Measurements from ENCODE around the gene KCNB1. TPM values are rescaled to one million over a fixed set of nuclear protein-coding genes. Genes with fewer than 3 reads are reported as not detected.

Gene KCNB1
- total RNA-seq, 1 donor from 2014 or later, result 2.4 TPM

DNA sequence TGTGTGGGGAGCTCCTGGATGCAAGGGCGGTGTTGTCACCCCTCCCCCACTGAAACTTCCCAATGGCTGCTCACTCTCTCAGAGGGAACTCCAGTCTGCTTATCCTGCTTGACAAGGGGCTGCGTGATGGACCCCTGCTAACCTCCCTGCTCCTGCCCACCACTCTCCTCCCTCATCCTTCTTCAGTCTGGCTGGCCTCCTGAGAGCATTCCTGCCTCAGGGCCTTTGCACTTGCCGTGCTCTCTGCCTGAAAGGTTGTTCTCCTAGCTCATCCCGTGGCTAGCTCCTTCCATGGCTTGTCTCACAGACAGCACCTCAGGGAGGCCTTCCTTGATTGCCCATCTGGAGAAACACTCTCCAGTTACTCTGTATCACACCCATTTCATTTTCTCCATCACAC, 130.7 kb downstream of the KCNB1 start:
- DNase-seq, result no peak

DNA sequence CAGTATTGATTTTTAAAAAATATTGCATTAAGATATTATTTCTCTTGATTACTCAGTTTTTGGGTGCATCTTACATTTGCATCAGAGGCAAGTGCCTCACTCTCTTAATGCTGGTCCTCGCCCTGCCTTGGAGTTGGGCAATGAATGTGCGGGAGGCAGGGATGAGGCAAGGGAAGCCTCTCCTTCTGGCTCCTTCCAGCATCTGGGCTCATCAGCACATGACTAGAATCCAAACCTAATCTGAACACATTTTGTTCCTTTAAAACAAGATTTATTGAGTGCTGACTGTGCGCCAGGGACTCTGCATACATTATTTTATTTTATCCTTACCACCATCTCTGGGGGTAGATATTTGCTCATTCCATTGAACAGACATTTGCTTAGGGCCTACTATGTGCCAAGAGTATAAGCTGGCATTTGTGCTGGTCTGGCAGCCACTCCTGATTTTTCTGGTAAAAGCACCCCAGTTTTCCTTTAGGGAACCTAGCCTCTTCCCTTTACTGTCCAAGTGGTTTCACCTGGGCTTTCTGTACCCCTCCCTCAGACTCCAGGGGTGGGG, 132.7 kb downstream of the KCNB1 start:
- DNase-seq, result peak; percentile 48

DNA sequence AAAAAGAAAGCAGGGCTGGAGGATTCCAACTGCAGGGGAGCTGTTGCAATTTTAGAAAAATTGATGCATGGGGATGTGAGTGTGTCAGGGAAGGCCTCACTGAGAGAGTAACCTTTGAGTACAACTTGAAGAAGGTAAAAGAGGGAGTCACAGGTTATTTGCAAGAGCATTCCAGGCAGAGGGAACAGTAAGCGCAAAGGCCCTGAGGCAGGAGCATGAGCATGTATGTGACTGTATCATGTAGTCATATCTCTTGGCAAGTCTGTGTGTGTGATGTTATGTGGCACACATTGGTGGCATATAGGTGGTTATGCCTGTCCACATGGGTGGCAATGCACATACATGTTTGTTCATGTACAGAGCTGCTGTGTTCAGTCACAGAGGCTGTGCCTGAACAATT, 133.4 kb downstream of the KCNB1 start:
- DNase-seq, result no peak

DNA sequence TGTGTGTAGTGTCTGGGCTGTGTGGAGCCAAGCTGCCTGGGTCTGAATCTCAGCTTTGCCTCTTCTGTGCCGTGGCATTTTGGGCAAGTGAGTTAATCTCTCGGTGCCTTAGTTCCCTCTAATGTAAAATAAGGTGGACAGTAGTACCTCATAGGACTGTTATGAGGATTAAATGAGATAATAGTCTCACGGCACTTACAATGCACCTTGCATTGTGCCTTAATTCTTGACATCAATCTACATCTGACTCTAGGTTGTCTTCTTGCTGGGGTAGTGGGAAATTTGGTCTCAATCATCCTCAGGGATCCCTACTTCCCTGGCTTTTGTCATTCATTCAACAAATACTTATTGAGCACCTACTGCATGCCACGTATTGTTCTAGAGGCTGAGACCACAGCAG, 133.9 kb downstream of the KCNB1 start:
- no peak for DNase-seq

DNA sequence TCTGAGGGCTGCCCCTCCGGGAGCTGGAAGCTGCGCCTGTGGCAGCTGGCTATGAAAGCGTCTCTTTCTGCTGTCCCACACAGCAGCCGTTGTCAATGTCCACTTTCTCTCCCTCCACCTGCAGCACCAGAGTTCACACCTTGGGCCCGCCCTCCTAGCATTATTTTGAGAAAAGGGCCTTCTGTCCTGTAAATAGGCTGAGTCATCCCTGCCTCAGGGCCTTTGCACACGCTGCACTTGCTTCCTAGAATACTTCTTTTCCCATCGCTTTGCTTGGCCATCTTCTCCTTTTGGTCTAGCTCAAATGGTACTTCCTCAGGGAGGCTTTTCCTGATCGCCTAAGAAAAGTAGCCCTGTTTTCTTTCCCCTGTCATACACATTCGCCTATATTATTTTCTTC, 135.3 kb downstream of the KCNB1 start:
- no peak for DNase-seq

DNA sequence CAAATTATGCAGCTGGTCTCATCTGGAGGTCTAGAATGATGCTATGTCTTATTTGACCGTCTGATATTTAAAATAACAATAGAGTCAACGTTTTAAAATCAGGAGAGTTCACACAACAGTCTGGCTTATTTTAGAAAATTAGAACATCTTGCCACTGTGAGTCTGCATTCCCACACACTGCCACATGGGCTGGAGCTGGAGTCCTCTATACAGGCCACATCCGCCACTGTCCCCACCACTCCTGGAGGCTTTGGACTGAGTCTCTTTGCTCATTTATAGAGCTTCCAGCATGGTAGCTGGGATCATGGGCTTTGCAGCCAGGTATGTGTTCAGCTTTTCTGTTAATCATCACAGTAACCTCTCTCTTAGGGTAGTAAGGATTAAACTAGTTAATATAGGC, 135.8 kb downstream of the KCNB1 start:
- DNase-seq, result no peak

DNA sequence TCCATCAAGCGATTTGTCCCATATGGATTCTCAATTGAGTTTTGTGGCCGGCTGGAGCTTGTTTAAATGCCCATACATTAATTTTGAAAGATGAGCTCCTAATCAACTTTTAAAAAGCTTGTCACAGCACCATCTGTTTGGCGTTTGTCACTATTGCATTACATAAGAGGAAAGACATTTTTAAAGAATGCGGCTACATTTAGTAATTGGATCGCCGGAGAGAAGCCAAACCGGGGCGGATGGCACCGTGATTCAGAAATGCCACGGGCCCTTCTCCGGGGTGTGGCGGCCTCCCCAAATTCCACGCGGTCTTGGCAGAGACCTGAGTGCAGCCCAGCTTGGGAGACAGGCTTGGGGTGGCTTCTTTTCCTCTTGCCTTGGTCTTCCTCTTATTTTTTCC, 136.9 kb downstream of the KCNB1 start:
- DNase-seq, result peak; percentile 91

DNA sequence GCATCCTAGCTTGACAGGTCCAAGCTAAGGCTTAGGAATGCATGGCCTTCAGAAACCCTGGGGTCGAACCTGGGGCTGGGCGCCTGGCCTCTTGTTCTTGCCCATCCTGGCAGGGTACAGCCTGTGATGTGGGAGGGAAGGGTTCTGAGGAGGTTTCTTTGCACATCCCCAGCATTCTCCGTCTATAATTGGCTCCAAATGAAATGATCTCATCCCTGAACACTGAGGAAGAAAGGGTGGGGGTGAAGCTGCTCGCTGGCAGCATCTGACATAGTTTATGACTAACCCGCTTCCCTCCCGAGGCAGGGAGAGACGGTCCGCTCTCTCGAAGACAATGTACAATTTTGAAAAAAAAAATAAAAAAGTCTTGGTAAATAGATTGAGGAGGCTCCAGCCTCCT, 137.5 kb downstream of the KCNB1 start:
- peak; percentile 95 for DNase-seq

DNA sequence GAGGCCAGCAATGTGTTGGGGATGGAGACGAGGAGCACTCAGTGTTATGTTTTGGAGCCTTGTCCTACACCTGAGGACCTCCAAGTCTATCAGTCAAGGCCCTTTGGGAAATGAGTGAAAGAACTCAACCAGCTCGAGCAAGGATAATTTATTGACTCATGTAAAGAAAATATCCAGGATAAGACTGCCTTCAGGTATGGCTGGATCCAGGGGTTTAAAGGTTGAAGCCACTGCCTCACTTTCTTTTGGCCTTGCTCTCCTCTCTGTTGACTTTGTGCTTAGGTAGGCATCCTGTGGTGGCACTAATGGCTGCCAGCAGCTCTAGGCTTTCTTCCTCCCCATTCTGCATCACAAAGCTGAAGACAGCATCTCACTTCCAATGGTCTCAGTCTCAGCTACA, 138.3 kb downstream of the KCNB1 start:
- DNase-seq, result no peak

DNA sequence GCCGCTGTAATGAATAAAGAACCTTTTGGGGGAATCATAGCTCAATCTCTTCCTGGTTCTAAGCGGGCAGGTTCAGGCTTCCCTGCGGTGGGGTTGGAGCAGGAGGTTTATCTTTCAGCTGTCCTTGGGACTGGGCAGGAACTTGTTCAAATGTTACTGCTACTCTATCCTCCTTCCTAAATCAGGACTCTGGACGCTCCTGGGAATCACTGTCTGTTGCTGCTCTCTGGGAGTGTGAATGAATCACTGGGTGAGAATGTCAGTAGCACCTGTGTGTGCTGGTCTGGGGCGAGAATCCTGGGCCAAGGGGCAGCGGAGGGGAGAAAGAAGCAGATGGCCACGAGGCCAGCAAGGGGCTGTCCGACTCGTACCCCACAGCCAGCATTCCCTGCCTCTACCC, 139.2 kb downstream of the KCNB1 start:
- no peak for DNase-seq

DNA sequence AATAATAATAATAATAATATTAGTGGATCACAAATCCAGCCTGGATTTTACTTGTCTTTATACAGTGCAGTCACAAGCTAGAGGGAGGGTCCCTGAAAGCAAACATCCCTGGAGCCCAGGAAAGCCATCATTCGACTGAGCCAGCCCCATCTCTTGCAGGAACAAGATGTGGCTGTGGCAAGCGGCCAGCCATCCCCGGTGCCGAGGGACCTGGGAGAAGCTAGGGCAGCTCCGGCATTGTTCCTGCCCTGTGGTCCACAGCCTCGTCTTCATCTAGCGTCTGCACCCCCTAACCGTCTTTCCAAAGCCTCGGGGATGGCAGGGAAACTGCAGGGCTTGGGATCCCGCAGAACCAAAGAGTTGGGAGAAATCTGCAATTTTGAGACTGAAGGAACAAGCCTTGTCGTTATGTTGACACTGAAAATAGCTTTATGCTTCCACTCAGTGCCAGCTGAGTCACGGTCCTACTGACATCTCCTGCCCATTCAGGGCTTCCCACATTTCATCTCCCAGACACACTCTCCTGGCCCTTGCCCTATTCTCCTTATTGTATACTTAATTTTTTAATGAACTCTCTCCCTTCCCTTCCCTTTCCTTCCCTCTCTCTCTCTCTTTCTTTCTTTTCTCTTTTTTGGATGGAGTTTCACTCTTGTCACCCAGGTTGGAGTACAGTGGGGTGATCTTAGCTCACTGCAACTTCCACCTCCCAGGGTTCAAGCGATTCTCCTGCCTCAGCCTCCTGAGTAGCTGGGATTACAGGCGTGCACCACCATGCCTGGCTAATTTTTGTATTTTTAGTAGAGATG, 142.1 kb downstream of the KCNB1 start:
- no peak for DNase-seq

DNA sequence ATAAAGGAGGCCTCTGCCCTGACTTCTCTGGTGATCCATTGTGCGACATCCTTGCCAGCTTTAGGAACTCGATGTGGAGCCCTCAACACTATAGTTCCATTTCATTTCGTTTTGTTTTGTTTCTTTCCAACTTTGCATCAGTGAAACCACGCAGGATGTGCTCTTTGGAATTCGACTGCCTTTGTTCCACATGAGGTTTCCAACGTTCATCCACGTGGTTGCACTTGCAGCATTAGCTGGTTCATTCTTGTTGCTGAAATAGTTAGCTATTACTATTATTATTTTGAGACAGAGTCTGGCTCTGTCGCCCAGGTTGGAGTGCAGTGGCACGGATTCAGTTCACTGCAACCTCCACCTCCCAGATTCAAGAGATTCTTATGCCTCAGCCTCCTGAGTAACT, 143.3 kb downstream of the KCNB1 start:
- no peak for DNase-seq

DNA sequence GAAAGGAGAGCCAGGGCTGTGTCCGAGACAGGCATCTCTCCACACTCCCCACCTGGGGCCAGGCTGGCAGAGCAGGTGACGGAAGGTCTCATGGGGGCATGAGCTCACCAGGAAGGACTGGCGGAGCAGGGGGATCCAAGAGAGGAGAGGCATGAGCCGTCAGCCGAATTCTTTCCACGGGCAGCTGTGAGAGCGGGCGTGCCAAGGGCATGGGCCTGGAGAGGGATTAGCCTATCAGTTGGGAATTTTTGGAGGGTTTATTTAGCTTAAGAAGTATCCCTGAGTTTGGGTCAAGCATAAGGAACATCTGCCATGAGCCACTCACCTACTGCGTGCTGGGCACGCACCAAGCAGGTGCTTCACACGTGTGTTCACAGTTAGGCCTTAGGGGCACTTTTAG, 144.4 kb downstream of the KCNB1 start:
- DNase-seq, result no peak

DNA sequence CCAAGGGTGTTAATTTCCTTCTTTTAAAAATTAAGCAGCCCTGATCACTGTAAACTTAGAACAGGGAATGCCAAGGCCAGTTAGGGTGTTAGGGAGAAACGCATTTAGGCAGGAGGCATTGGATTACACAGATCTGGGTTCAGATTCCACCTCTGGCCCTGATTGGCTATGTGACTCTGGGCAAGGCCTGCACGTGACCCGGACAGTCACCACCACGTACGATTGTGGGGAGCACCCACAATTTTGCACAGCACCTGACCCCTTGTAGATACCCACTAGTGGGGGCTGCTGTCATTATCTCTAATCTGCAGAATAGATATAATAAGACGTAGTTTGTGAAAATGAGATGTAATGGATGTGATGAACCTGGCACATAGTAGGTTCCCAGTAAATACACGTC, 145.1 kb downstream of the KCNB1 start:
- DNase-seq, result no peak

DNA sequence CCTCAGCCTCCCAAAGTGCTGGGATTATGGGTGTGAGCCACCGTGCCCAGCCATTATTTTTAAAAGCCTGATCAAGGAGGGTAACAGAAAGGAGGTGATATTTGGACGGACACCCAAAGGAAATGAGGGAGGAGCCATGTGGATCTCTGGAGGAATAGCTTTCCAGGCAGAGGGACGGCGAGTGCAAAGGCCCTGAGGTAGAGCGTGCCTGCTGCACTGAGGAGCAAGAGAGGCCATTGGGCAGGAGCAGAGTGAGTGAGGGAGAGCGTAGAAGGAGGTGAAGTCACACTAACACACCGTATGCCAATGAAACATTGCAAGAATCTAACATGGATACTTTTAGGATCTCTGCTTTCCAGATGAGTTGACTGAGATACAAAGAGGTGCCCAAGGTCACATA, 145.7 kb downstream of the KCNB1 start:
- DNase-seq, result no peak

DNA sequence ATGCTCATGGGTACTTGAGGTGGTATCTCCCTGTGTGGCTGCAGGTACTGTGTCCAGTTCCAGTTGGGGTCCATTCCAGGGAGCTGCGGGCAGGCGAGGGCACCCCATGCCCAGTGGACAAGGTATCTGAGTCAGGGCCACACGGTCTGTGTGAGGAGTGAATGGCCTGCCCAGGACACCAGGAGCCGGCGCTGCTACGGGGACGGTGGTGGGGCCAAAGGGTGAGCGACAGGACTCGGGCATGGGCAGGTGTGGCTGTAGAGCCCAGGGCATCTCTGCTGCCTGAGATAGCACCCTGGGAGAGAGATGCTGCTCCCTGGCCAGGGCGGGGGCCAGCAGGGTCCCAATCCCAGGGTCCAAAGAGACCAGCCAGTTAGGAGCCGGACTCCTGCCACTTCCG, 147.0 kb downstream of the KCNB1 start:
- DNase-seq, result no peak

DNA sequence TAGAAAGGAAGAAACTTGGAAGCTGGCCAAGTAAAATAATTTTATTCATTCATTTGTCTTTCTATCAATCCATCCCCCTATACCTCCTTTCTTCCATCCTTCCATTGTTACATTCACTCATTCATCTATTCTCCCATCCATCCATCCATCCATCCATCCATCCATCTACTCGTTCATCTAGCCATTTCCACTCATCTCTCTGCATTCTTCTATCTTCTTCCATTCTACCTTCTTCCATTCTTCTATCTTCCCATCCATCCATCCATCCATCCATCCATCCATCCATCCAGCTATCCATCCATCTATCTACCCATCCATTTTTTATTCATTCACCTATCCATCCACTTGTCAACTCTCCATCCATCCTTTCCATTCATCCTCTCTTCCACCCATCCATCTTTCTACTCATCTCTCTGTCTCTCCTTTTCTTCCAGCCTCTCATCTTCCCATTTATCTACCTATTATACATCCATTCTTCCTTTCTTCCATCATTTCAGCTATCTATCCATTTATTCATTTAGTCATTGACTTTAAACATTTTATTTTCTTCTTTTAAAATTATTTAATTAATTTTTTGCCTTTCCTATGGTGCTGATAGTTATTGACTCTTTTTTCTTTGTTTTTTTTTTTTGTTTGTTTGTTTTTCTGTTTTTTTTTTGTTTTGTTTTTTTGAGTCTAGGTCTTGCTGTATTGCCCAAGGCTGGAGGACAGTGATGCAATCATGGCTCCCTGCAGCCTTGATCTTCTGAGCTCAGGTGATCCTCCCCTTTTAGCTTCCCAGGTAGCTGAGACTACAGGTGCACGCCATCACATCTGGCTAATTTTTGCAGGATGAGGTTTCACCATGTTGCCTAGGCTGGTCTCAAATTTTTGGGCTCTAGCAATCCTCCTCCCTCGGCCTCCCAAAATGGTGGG, 151.5 kb downstream of the KCNB1 start:
- DNase-seq, result no peak

DNA sequence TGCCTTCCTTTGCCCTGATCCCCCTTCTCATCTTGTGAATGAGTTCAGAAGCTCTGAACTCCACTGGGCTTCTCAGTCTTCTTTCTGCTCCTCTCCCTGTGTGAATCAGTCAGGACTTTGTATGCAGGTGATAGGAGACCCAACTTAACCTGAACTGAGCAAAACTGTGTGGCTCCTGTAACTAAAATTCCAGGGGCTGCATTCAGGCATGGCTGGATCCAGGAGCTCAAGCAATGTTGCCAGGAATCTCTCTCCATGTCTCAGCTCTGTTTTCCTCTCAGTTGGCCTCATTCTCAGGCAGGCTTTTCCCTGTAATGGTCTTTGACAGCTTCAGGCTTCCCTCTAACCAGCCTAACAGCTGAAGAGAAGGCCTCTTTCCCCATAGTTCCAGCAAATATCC, 153.7 kb downstream of the KCNB1 start:
- no peak for DNase-seq

DNA sequence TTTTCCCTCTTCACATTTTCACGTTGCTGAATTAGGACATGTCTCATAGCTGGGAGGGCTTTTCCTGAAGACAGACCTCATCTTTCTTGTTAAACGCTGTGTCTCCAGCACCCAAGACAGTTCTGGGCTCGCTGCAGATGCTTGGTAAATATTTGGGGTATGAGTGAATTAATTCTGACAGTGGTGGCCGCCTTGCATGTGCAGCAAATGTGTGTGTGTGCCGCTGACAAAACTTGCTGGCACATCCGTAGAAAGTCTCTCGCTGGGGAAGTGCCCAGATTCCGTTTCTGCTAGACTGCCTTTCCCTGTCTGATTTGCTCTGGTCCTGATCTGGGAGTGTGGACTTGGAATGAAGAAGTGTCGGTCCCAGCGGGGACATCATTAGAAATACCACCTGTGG, 156.4 kb downstream of the KCNB1 start:
- DNase-seq, result peak; percentile 87

DNA sequence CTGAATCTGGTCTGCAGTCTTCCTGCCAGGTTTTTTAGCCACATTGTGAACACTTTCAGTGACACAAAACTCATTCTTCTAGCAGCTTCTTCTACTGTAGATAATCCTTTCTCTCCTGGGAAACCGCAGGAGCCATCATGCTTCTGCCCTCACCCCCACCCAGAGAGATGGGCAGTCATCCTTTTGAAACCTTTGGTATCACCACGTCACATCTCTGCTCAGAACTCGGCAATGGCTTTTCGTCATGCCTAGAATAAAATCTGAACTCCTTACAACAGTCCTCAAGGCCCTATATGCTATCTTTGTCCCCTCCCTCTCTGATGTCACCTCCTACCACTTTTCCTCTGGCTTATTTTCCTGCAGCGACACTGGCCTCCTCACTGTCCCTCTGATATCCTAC, 158.2 kb downstream of the KCNB1 start:
- no peak for DNase-seq

DNA sequence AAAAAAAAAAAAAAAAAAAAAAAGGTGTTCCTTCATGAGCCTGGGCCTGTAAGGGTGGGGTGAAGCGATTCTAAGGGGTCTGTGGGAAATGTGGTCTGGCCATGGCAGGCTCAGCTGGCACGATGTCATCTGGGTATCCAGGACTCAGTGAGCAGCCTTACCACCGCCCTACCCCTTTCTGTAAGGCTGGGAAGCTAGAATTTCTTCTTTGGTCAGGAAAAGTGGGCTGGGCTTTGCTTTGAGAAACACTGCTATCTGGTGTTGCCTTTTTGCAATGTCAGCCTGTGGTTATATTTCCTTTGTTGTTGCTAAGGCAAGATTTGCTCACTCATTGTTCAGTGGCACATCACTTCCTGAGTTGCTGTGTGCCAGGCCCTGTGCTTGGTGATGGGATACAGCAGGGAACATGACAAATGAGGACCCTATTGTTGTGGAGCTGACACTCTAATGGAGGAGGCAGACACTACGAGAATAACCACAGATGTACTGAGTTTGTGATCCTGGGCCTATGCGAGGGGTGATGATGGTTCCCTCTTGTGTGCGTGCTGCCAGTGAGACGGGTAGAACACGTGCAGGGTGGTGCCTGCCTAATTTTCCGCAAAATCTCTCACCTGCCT, 158.7 kb downstream of the KCNB1 start:
- peak; percentile 61 for DNase-seq

DNA sequence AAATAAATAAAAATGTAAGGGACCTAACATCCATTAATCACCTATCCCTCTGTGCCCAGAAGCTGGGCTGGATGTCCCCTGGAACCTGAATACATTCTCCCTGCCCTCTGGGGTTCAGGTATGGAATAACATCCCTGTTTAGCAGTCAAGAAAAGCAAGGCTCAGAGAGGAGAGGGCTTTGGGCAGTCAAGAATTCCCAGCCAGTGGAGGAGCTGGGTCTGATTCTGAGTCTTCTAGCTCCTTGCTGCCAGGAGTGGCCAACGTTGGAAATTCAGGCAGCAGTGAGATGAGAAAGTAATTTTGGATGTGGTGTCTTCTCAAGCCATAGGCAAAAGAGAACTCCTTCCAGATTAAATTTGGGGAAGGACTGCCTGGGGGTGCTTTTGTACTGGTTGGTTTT, 162.0 kb downstream of the KCNB1 start:
- DNase-seq, result no peak

All from skin of body (tissue), 2 donors.